Small intestine (tissue), 7 donors: ENCODE data around the gene GLIS1. TPM values are rescaled to one million over a fixed set of nuclear protein-coding genes. Genes with fewer than 3 reads are reported as not detected.

Experiments used
- DNase-seq, 2 donors: peaks; one replicate each; pipeline versions ENCODE4 v3.0.0 to v3.0.0-alpha.2; 2013
- FAIRE-seq: peaks from 2 replicates; lab custom pipeline; 2012; peaks lifted over from hg19 to GRCh38; lab: Jason Lieb, UNC
- H3K27ac ChIP-seq, 3 donors: one replicate each; pipeline ENCODE4 v1.5.1; 2013; ENCODE audit warnings: low read length in 2 of 3, mild to moderate bottlenecking in 2 of 3, control low read depth in 1 of 3, inconsistent platforms in 1 of 3, low read depth in 1 of 3, moderate library complexity in 1 of 3
- H3K27me3 ChIP-seq, 3 donors: one replicate each; pipeline ENCODE4 v1.6.1; 2013; ENCODE audit warnings: low read length in 3 of 3, inconsistent platforms in 1 of 3; ENCODE audit not compliant: control insufficient read depth in 3 of 3, insufficient read depth in 3 of 3
- H3K36me3 ChIP-seq, 3 donors: one replicate each; pipeline ENCODE4 v1.6.1; 2013; ENCODE audit warnings: low read length in 3 of 3, inconsistent platforms in 1 of 3, low read depth in 1 of 3, mild to moderate bottlenecking in 1 of 3, moderate library complexity in 1 of 3; ENCODE audit not compliant: control insufficient read depth in 3 of 3, insufficient read depth in 2 of 3
- H3K4me1 ChIP-seq, 3 donors: one replicate each; pipeline ENCODE4 v1.6.1; 2013; ENCODE audit warnings: low read length in 2 of 3, inconsistent platforms in 1 of 3, low read depth in 1 of 3, mild to moderate bottlenecking in 1 of 3, moderate library complexity in 1 of 3; ENCODE audit not compliant: control insufficient read depth in 3 of 3, insufficient read depth in 2 of 3
- H3K4me3 ChIP-seq, 3 donors: one replicate each; pipeline ENCODE4 v1.5.1; 2013; ENCODE audit warnings: low read length in 3 of 3, control low read depth in 1 of 3, inconsistent platforms in 1 of 3, low read depth in 1 of 3, mild to moderate bottlenecking in 1 of 3, moderate library complexity in 1 of 3
- H3K9me3 ChIP-seq, 2 donors: one replicate each; pipeline ENCODE4 v1.6.1; 2013; ENCODE audit warnings: low read depth in 1 of 2, low read length in 1 of 2; ENCODE audit not compliant: control insufficient read depth in 2 of 2, insufficient read depth in 1 of 2
- WGBS, 3 donors: extraction: QIAGEN DNeasy Blood & Tissue Kit; methylation state at CpG; one replicate each; pipeline ENCODE4 v1.1.7; 2013; 5-methylcytosine and 5-hydroxymethylcytosine counted together
- polyA plus RNA-seq, 4 donors: library from polyadenylated mRNA; stranded (reverse) in 3 of 4; unstranded in 1 of 4; fragments of 200-250 nt in 3 of 4; fragments of 120-200 nt in 1 of 4; gene quantifications; one replicate each; pipeline versions ENCODE4 v1.2.1 to v1.2.3, GENCODE V29; 2013
- donor health status: healthy with polysubstance abuse.
- donor health status: control.
- donor health status: control.
- donor health status: Bipolar disorder and iron deficiency.
- donor health status: healthy.

GLIS1 gene
- polyA plus RNA-seq, 4 donors: 0.19 to 0.50 TPM; not detected in 2

- Histone ChIP-seq H3K9me3 (no peaks in the 10 kb centered on the region), H3K36me3 (no peaks in the 10 kb centered on the region), H3K27me3 (no peaks in the 10 kb centered on the region), H3K27ac (no peak overlapping the region), H3K4me1 (peaks cover 0 to 36% (median 0%) of the 10 kb centered on the region in 3 donors), H3K4me3 (no peak overlapping the region)
- DNase-seq (peak in 1 of 2 donors; percentile 27), FAIRE-seq (no peak)
- WGBS, 3 donors: 70 to 85% (median 81%) methylated on average over 11 of the region's 11 CpGs
Observed at GRCh38 chr1:53583868-53584776, 154.8 kb downstream of the GLIS1 start.

- Histone ChIP-seq H3K9me3 (no peaks in the 10 kb centered on the region), H3K27me3 (no peaks in the 10 kb centered on the region), H3K36me3 (no peaks in the 10 kb centered on the region), H3K4me3 (no peak overlapping the region), H3K27ac (no peak overlapping the region), H3K4me1 (peaks cover 0 to 36% (median 0%) of the 10 kb centered on the region in 3 donors)
- WGBS, 3 donors: 81 to 89% (median 85%) methylated on average over 13 of the region's 13 CpGs
- FAIRE-seq: no peak
- DNase-seq: peak in 1 of 2 donors; percentile 45
Observed at GRCh38 chr1:53583021-53583867, 155.7 kb downstream of the GLIS1 start.

- 53 to 71% (median 61%) methylated on average over 8 of the region's 8 CpGs for WGBS, 3 donors
- DNase-seq (peak; percentile 22 to 54), FAIRE-seq (no peak)
- Histone ChIP-seq H3K9me3 (no peaks in the 10 kb centered on the region), H3K27ac (no peak overlapping the region), H3K36me3 (no peaks in the 10 kb centered on the region), H3K4me3 (no peak overlapping the region), H3K4me1 (peaks cover 0 to 36% (median 0%) of the 10 kb centered on the region in 3 donors), H3K27me3 (no peaks in the 10 kb centered on the region)
Observed at GRCh38 chr1:53582211-53583020, 156.5 kb downstream of the GLIS1 start.

- no peak overlapping the region for H3K4me3 ChIP-seq
- WGBS, 3 donors: 68 to 91% (median 80%) methylated on average over 4 of the region's 4 CpGs
- H3K4me1 ChIP-seq: peaks cover 0 to 36% (median 0%) of the 10 kb centered on the region in 3 donors
- DNase-seq (no peak), FAIRE-seq (no peak)
- H3K27me3 ChIP-seq: no peaks in the 10 kb centered on the region
- H3K9me3 ChIP-seq: no peaks in the 10 kb centered on the region
- H3K36me3 ChIP-seq: no peaks in the 10 kb centered on the region
- no peak overlapping the region for H3K27ac ChIP-seq
Observed at GRCh38 chr1:53581476-53581875, 157.5 kb downstream of the GLIS1 start.

GRCh38 chr1:53580739-53581475 is 158.1 kb downstream of the GLIS1 start:
- WGBS, 3 donors: 82 to 86% (median 83%) methylated on average over 9 of the region's 9 CpGs
- no peak overlapping the region for H3K27ac ChIP-seq
- no peak overlapping the region for H3K4me3 ChIP-seq
- peaks cover 0 to 36% (median 0%) of the 10 kb centered on the region in 3 donors for H3K4me1 ChIP-seq
- H3K36me3 ChIP-seq: no peaks in the 10 kb centered on the region
- H3K9me3 ChIP-seq: no peaks in the 10 kb centered on the region
- DNase-seq (no peak), FAIRE-seq (no peak)
- H3K27me3 ChIP-seq: no peaks in the 10 kb centered on the region

- Histone ChIP-seq H3K4me3 (no peak overlapping the region), H3K4me1 (peaks cover 0 to 36% (median 0%) of the 10 kb centered on the region in 3 donors), H3K9me3 (no peaks in the 10 kb centered on the region), H3K27me3 (no peaks in the 10 kb centered on the region), H3K27ac (no peak overlapping the region), H3K36me3 (no peaks in the 10 kb centered on the region)
- WGBS, 3 donors: 73 to 91% (median 80%) methylated on average over 4 of the region's 4 CpGs
- no peak for FAIRE-seq
- no peak for DNase-seq
Observed at GRCh38 chr1:53580009-53580400, 159.0 kb downstream of the GLIS1 start.

- H3K4me1 ChIP-seq: peaks cover 0 to 30% (median 0%) of the 10 kb centered on the region in 3 donors
- H3K36me3 ChIP-seq: no peaks in the 10 kb centered on the region
- peak in 1 of 2 donors; percentile 40 for DNase-seq
- H3K4me3 ChIP-seq: no peak overlapping the region
- no peaks in the 10 kb centered on the region for H3K9me3 ChIP-seq
- no peak overlapping the region for H3K27ac ChIP-seq
- no peaks in the 10 kb centered on the region for H3K27me3 ChIP-seq
- FAIRE-seq: no peak
- WGBS, 3 donors: 33 to 68% (median 54%) methylated on average over 16 of the region's 16 CpGs
Observed at GRCh38 chr1:53579221-53580008, 159.5 kb downstream of the GLIS1 start.
